ENCODE results near the gene CARD19.

- TF ChIP-seq JUNB (IDR thresholded peaks at IDR 0.05; ENCODE audit: unreplicated experiment), result no peak
- no peak for TF ChIP-seq CTCF (conservative IDR thresholded peaks at IDR 0.05; ENCODE audit: low read depth in 2 of 2)
- no peak for TF ChIP-seq EZH2 (IDR thresholded peaks at IDR 0.05; ENCODE audit: low read depth, unreplicated experiment)
- TF ChIP-seq CREB1 (CRISPR knock-in tag; IDR thresholded peaks at IDR 0.05; ENCODE audit: low read depth), result no peak
- no peak for TF ChIP-seq EZH2phosphoT487 (IDR thresholded peaks at IDR 0.05; ENCODE audit: unreplicated experiment)
- TF ChIP-seq NANOG (IDR thresholded peaks at IDR 0.05; ENCODE audit: borderline replicate concordance), result no peak
- no peak for TF ChIP-seq ETS1 (IDR thresholded peaks at IDR 0.05)
- TF ChIP-seq POLR2AphosphoS5 (IDR thresholded peaks at IDR 0.05; ENCODE audit: low read depth), result no peak
- no peak for TF ChIP-seq ZNF462 (CRISPR knock-in tag; IDR thresholded peaks at IDR 0.05)
Measured at GRCh38 chr9:93050231-93050630, 45.8 kb upstream of the CARD19 start.
